ENCODE measurements around the gene GLDC.

GLDC gene

DNA sequence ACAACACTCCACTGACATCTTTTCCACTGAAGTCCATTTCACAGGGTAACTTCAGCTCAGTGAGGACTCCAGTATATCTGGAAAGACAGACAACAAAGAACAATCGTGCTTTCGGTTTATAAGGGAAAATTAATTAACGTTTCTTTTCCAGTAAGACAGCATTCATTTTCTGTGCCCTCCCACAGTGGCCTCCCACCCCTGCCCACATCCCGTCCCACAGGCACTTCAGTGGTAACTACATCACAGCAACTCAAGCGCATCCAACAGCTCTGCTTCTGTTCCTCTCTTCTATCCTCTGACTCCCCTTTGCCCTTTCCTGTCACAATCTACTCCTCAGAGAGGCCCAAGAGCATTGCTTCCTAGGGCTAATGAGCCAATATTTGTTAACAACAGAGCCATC lies 40.3 kb downstream of the GLDC start:
- CTCF ChIA-PET = no interaction called here
- DNase-seq (ENCODE audit: extremely low spot score) = no peak
- no peak for TF ChIP-seq HDGF (IDR thresholded peaks at IDR 0.05; ENCODE audit: borderline replicate concordance)
- TF ChIP-seq FOXM1 (IDR thresholded peaks at IDR 0.05; ENCODE audit: borderline replicate concordance) = no peak
- no peak for TF ChIP-seq LEF1 (IDR thresholded peaks at IDR 0.05; ENCODE audit: borderline replicate concordance)
- TF ChIP-seq ARNT (IDR thresholded peaks at IDR 0.05) = no peak
- no peak for TF ChIP-seq FOXK2 (IDR thresholded peaks at IDR 0.05)
- no peak for TF ChIP-seq FOXA1 (IDR thresholded peaks at IDR 0.05)
- no peak for TF ChIP-seq BHLHE40 (IDR thresholded peaks at IDR 0.05; ENCODE audit: borderline replicate concordance)
- no peak for TF ChIP-seq L3MBTL2 (conservative IDR thresholded peaks at IDR 0.05)
- TF ChIP-seq SP1 (IDR thresholded peaks at IDR 0.05) = no peak
- TF ChIP-seq NFRKB (IDR thresholded peaks at IDR 0.05) = no peak
- TF ChIP-seq SUZ12 (IDR thresholded peaks at IDR 0.05) = no peak
- TF ChIP-seq ELF4 (IDR thresholded peaks at IDR 0.05) = no peak
- TF ChIP-seq, protein P1, sequence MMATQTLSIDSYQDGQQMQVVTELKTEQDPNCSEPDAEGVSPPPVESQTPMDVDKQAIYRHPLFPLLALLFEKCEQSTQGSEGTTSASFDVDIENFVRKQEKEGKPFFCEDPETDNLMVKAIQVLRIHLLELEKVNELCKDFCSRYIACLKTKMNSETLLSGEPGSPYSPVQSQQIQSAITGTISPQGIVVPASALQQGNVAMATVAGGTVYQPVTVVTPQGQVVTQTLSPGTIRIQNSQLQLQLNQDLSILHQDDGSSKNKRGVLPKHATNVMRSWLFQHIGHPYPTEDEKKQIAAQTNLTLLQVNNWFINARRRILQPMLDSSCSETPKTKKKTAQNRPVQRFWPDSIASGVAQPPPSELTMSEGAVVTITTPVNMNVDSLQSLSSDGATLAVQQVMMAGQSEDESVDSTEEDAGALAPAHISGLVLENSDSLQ (IDR thresholded peaks at IDR 0.05) = no peak
- TF ChIP-seq TARDBP (IDR thresholded peaks at IDR 0.05) = no peak
- POLR2A ChIA-PET = no interaction called here

DNA sequence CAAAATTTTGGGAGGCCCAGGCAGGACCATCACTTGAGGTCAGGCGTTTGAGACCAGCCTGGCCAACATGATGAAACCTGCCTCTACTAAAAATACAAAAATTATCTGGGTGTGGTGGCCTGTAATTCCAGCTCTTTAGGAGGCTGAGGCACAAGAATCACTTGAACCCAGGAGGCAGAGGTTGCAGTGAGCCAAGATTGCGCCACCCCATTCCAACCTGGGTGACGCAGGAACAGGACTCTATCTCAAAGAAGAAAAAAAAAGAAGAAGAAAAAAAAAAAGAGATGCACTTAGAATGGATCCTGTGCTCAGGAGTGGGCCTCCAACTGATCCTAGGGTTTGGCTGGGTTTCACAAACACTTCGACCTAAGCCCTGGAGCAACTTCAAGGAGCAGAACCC lies 45.1 kb downstream of the GLDC start:
- TF ChIP-seq SUZ12 (IDR thresholded peaks at IDR 0.05) = no peak
- no peak for TF ChIP-seq BHLHE40 (IDR thresholded peaks at IDR 0.05; ENCODE audit: borderline replicate concordance)
- no peak for TF ChIP-seq CTBP1 (IDR thresholded peaks at IDR 0.05; ENCODE audit: borderline replicate concordance)
- TF ChIP-seq FOXA1 (IDR thresholded peaks at IDR 0.05) = no peak
- TF ChIP-seq ELF4 (IDR thresholded peaks at IDR 0.05) = no peak
- no peak for TF ChIP-seq ZNF384 (IDR thresholded peaks at IDR 0.05)
- no peak for TF ChIP-seq FOXK2 (IDR thresholded peaks at IDR 0.05)
- ChIA-PET CTCF (no interaction called here), POLR2A (no interaction called here)
- no peak for DNase-seq (ENCODE audit: extremely low spot score)

GRCh38 chr9:6600006-6600405 lies 45.5 kb downstream of the GLDC start:
- DNase-seq (ENCODE audit: extremely low spot score) = no peak
- no peak for TF ChIP-seq SP1 (IDR thresholded peaks at IDR 0.05)
- TF ChIP-seq FOXK2 (IDR thresholded peaks at IDR 0.05) = no peak
- TF ChIP-seq BHLHE40 (IDR thresholded peaks at IDR 0.05; ENCODE audit: borderline replicate concordance) = no peak
- TF ChIP-seq FOXM1 (IDR thresholded peaks at IDR 0.05; ENCODE audit: borderline replicate concordance) = no peak
- no peak for TF ChIP-seq LEF1 (IDR thresholded peaks at IDR 0.05; ENCODE audit: borderline replicate concordance)
- no peak for TF ChIP-seq ZNF384 (IDR thresholded peaks at IDR 0.05)
- TF ChIP-seq, protein P1 (IDR thresholded peaks at IDR 0.05) = no peak
- no peak for TF ChIP-seq TARDBP (IDR thresholded peaks at IDR 0.05)
- no peak for TF ChIP-seq NFRKB (IDR thresholded peaks at IDR 0.05)
- no peak for TF ChIP-seq CTBP1 (IDR thresholded peaks at IDR 0.05; ENCODE audit: borderline replicate concordance)
- TF ChIP-seq FOXA1 (IDR thresholded peaks at IDR 0.05) = no peak
- TF ChIP-seq HDGF (IDR thresholded peaks at IDR 0.05; ENCODE audit: borderline replicate concordance) = no peak
- TF ChIP-seq SUZ12 (IDR thresholded peaks at IDR 0.05) = no peak
- no peak for TF ChIP-seq ARNT (IDR thresholded peaks at IDR 0.05)
- no peak for TF ChIP-seq ELF4 (IDR thresholded peaks at IDR 0.05)
- no peak for TF ChIP-seq L3MBTL2 (conservative IDR thresholded peaks at IDR 0.05)

DNA sequence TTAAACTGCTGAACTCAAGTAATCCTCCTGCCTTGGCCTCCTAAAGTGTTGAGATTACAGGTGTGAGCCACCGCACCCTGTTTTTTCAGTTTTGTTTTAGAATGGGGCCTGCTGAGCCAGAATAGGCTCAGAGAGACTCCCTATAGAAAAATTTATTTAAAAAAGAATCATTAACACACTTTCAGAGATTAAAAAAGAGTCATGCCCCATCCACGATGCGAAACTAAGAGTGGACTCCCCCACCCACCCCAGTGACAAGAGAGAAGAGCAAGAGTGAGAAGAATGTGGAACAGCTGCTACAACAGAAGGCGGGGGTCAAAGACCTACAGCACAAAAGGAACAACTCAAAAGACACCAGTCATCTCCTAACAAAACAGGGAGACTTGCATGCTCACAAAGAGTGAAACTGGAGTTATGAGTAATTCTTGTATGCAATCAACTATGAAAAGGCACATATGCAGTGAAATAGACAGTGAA lies 47.2 kb downstream of the GLDC start:
- POLR2A ChIA-PET = no interaction called here
- no peak for TF ChIP-seq SUZ12 (IDR thresholded peaks at IDR 0.05)
- no peak for TF ChIP-seq FOXM1 (IDR thresholded peaks at IDR 0.05; ENCODE audit: borderline replicate concordance)
- no peak for TF ChIP-seq NFRKB (IDR thresholded peaks at IDR 0.05)
- no peak for TF ChIP-seq FOXA1 (IDR thresholded peaks at IDR 0.05)
- no peak for TF ChIP-seq LEF1 (IDR thresholded peaks at IDR 0.05; ENCODE audit: borderline replicate concordance)
- no peak for TF ChIP-seq CTBP1 (IDR thresholded peaks at IDR 0.05; ENCODE audit: borderline replicate concordance)
- no peak for TF ChIP-seq ARNT (IDR thresholded peaks at IDR 0.05)
- no peak for TF ChIP-seq ELF4 (IDR thresholded peaks at IDR 0.05)
- DNase-seq (ENCODE audit: extremely low spot score) = no peak
- CTCF ChIA-PET = no interaction called here

More at GRCh38 chr9:6600006-6600405, 45.5 kb downstream of the GLDC start:
- CTCF ChIA-PET = no interaction called here
- POLR2A ChIA-PET = no interaction called here

GRCh38 chr9:6592791-6593190 lies 52.7 kb downstream of the GLDC start:
- TF ChIP-seq HDGF (IDR thresholded peaks at IDR 0.05; ENCODE audit: borderline replicate concordance) (no peak), ELF4 (IDR thresholded peaks at IDR 0.05) (no peak), TARDBP (IDR thresholded peaks at IDR 0.05) (no peak), NFRKB (IDR thresholded peaks at IDR 0.05) (no peak), L3MBTL2 (conservative IDR thresholded peaks at IDR 0.05) (no peak), SUZ12 (IDR thresholded peaks at IDR 0.05) (no peak)
- TF ChIP-seq, protein P1 (IDR thresholded peaks at IDR 0.05) = no peak
- CTCF ChIA-PET = no interaction called here
- DNase-seq (ENCODE audit: extremely low spot score) = no peak
- POLR2A ChIA-PET = no interaction called here

DNA sequence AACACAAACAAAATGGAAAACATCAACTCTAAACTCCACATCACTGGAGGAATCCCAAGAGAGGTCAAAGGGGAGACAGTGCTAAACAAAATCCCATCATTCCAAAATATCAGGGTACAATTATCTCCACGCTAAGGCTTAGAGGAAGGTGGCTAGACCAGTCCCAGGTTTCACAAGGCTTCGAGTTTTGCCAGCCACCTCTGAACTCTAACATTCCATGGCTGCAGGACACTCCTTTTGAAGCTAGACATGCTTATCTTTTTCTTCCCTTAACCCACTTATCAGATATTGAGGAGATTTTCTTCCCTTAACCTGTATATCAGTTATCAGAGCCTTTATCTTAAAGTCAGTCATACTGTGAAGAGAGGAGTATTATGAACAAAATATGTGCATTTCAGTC lies 53.3 kb downstream of the GLDC start:
- TF ChIP-seq CTBP1 (IDR thresholded peaks at IDR 0.05; ENCODE audit: borderline replicate concordance) = no peak
- TF ChIP-seq SP1 (IDR thresholded peaks at IDR 0.05) = no peak
- no peak for TF ChIP-seq ARNT (IDR thresholded peaks at IDR 0.05)
- no peak for TF ChIP-seq BHLHE40 (IDR thresholded peaks at IDR 0.05; ENCODE audit: borderline replicate concordance)
- no peak for TF ChIP-seq NFRKB (IDR thresholded peaks at IDR 0.05)
- no peak for TF ChIP-seq FOXK2 (IDR thresholded peaks at IDR 0.05)
- no peak for TF ChIP-seq FOXM1 (IDR thresholded peaks at IDR 0.05; ENCODE audit: borderline replicate concordance)
- TF ChIP-seq LEF1 (IDR thresholded peaks at IDR 0.05; ENCODE audit: borderline replicate concordance) = no peak
- no peak for TF ChIP-seq L3MBTL2 (conservative IDR thresholded peaks at IDR 0.05)
- no peak for TF ChIP-seq TARDBP (IDR thresholded peaks at IDR 0.05)
- TF ChIP-seq, protein P1 (IDR thresholded peaks at IDR 0.05) = no peak
- TF ChIP-seq ZNF384 (IDR thresholded peaks at IDR 0.05) = no peak
- POLR2A ChIA-PET = no interaction called here
- CTCF ChIA-PET = no interaction called here
- no peak for DNase-seq (ENCODE audit: extremely low spot score)
